Hepatocyte (in vitro differentiated cells): ENCODE measurements around the gene SLC9B1. TPM values are rescaled to one million over a fixed set of nuclear protein-coding genes. Genes with fewer than 3 reads are reported as not detected.
A peak's percentile ranks its signal among the peaks of the same experiment; 100 is the strongest.
"Not testable (repeated sequence)": the region's sequence is repeated elsewhere in the genome, so short reads cannot be mapped to it uniquely, and the experiment has no call there.

Experiments
- DNase-seq: peaks from one replicate; pipeline ENCODE4 v3.0.0-alpha.2; 2016; ENCODE audit warnings: low spot score
- H2AFZ ChIP-seq: fragments of 200-600 bp; sonication (generic); 2 replicates; pipeline ENCODE4 v1.6.0; 2016; ENCODE audit warnings: antibody characterized with exemption, mild to moderate bottlenecking
- H3K27ac ChIP-seq: fragments of 200-600 bp; sonication (generic); 2 replicates; pipeline ENCODE4 v1.5.1; 2016; ENCODE audit warnings: mild to moderate bottlenecking
- H3K27me3 ChIP-seq: fragments of 200-600 bp; sonication (generic); 2 replicates; pipeline ENCODE4 v1.6.1; 2016
- H3K36me3 ChIP-seq: fragments of 200-600 bp; sonication (generic); replicated peaks from 2 replicates; pipeline ENCODE4 v1.5.1; 2016; ENCODE audit warnings: low read depth; ENCODE audit not compliant: insufficient read depth
- H3K4me1 ChIP-seq: fragments of 200-600 bp; sonication (generic); 2 replicates; pipeline ENCODE4 v1.5.1; 2016; ENCODE audit warnings: mild to moderate bottlenecking, moderate library complexity; ENCODE audit not compliant: insufficient read depth
- H3K4me2 ChIP-seq: fragments of 200-600 bp; sonication (generic); 2 replicates; pipeline ENCODE4 v1.6.0; 2016
- H3K4me3 ChIP-seq: fragments of 200-600 bp; sonication (generic); 2 replicates; pipeline ENCODE4 v1.5.1; 2016; ENCODE audit warnings: mild to moderate bottlenecking
- H3K79me2 ChIP-seq: fragments of 200-600 bp; sonication (generic); 2 replicates; pipeline ENCODE4 v1.6.0; 2017; ENCODE audit warnings: mild to moderate bottlenecking
- H3K9me2 ChIP-seq: fragments of 200-600 bp; sonication (generic); replicated peaks from 2 replicates; pipeline ENCODE4 v1.6.0; 2017; ENCODE audit warnings: mild to moderate bottlenecking; ENCODE audit not compliant: insufficient read depth
- H3K9me3 ChIP-seq: fragments of 200-600 bp; sonication (generic); 2 replicates; pipeline ENCODE4 v1.5.1; 2016; ENCODE audit warnings: low read depth, mild to moderate bottlenecking
- H4K20me1 ChIP-seq: fragments of 200-600 bp; sonication (generic); 2 replicates; pipeline ENCODE4 v1.6.0; 2016; ENCODE audit warnings: mild to moderate bottlenecking; ENCODE audit not compliant: insufficient read depth, poor library complexity, severe bottlenecking
- EZH2 ChIP-seq: fragments of 200-600 bp; sonication (generic); IDR thresholded peaks from 2 replicates; pipeline ENCODE4 v1.6.1; 2016; ENCODE audit warnings: antibody characterized with exemption, mild to moderate bottlenecking, borderline replicate concordance
- EZH2phosphoT487 ChIP-seq: fragments of 200-600 bp; sonication (generic); IDR thresholded peaks from one replicate; pipeline ENCODE4 v1.6.1; 2018; ENCODE audit warnings: antibody characterized with exemption, mild to moderate bottlenecking, low read depth, moderate library complexity; ENCODE audit not compliant: unreplicated experiment, severe bottlenecking
- WGBS: methylation state at CpG from one replicate; pipeline ENCODE4 v1.1.6; 2016; ENCODE audit warnings: low lambda C conversion rate; ENCODE audit errors: missing lambda C conversion rate; 5-methylcytosine and 5-hydroxymethylcytosine counted together
- polyA plus RNA-seq: library from polyadenylated mRNA; unstranded; fragments of >200 nt; fragmentation: Nextera tagmentation; extraction: Ambion mirVana; gene quantifications from 2 replicates; pipeline ENCODE4 v1.2.1, GENCODE V29; 2016
- total RNA-seq: library from RNA; depleted of rRNA; stranded (reverse); fragments of >200 nt; gene quantifications from 2 replicates; pipeline ENCODE4 v1.2.3, GENCODE V29; 2014
- TF ChIP-seq, protein P1 (sequence below): fragments of 200-600 bp; sonication (generic); IDR thresholded peaks from 2 replicates; pipeline ENCODE4 v1.5.1; 2016; ENCODE audit warnings: antibody characterized with exemption, mild to moderate bottlenecking; ENCODE audit not compliant: poor library complexity

The SLC9B1 gene
- total and polyA plus RNA-seq, 2 experiments from 2014 or later = not detected

DNA sequence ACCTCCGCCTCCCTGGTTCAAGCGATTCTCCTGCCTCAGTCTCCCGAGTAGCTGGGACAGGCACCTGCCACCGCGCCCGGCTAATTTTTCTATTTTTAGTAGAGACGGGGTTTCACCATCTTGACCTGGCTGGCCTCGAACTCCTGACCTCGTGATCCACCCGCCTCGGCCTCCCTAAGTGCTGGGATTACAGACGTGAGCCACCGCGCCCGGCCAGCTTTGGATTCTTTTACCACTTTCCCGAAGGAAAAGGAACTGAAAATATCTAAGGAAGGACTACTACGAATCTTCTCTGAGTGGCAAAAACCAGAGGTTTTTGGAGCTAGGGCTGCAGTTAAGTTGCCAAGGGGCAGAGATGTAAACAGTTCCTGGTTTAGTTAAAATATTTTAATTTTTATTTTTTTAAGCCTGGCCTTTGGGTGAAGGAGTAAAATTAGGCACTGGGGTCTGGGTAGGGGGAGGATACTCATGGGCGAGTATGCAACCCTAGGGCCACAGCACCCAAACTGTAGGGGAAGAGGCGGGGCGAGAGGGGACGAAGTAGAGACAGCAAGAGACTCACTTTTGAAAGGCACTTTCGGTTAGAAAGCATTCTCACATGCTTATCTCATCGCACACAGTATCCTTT lies 151.2 kb downstream of the SLC9B1 start:
- peaks cover 72% of the 10 kb centered on the region for H3K79me2 ChIP-seq

DNA sequence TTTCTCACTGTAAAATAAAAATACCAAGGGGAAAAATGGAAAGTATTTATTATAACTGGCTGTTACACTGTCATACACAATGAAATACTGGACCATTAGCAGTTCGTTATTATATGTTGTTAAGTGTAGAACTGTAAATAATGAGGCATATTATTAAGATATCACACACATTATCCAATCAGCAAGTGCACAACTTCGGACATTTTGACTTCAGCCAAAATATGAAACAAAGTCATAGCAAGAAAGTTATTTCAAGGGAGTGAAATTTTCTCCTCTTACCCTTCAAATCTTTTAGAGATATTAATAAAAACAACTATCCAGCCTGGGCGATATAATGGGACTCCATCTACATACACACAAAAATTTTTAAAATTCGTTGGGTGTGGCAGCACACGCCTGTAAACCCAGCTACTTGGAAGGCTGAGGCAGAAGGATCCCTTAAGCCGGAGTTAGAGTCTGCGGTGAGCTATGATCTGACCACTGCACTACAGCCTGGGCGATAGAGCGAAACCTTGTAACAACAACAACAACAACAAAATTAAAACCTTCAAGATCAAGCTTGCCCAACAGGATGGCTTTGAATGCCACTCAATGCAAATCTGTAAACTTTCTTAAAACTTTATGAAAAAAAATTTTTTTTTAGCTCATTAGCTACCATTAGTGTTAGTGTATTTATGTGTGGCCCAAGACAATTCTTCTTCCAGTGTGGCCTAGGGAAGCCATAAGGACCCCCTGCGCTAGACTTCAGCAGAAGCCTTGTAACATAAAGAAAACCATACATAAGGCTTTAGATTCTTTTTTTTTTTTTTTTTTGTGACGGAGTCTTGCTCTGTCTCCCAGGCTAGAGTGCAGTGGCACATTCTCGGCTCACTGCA lies 152.0 kb downstream of the SLC9B1 start:
- WGBS = 94% methylated on average over 12 of the region's 12 CpGs

More for the DNA sequence above, 151.2 kb downstream of the SLC9B1 start:
- no peak for DNase-seq
- Histone ChIP-seq H3K9me2 (no peaks in the 10 kb centered on the region), H4K20me1 (no peaks in the 10 kb centered on the region), H3K4me1 (peaks cover 9% of the 10 kb centered on the region), H2AFZ (peak overlapping the region; percentile 79), H3K36me3 (no peaks in the 10 kb centered on the region), H3K9me3 (no peaks in the 10 kb centered on the region), H3K4me2 (peak overlapping the region; percentile 81), H3K27me3 (no peaks in the 10 kb centered on the region), H3K27ac (peak overlapping the region; percentile 98), H3K4me3 (peak overlapping the region; percentile 93)
- TF ChIP-seq EZH2phosphoT487 (no peak), EZH2 (no peak)
- TF ChIP-seq, protein P1, sequence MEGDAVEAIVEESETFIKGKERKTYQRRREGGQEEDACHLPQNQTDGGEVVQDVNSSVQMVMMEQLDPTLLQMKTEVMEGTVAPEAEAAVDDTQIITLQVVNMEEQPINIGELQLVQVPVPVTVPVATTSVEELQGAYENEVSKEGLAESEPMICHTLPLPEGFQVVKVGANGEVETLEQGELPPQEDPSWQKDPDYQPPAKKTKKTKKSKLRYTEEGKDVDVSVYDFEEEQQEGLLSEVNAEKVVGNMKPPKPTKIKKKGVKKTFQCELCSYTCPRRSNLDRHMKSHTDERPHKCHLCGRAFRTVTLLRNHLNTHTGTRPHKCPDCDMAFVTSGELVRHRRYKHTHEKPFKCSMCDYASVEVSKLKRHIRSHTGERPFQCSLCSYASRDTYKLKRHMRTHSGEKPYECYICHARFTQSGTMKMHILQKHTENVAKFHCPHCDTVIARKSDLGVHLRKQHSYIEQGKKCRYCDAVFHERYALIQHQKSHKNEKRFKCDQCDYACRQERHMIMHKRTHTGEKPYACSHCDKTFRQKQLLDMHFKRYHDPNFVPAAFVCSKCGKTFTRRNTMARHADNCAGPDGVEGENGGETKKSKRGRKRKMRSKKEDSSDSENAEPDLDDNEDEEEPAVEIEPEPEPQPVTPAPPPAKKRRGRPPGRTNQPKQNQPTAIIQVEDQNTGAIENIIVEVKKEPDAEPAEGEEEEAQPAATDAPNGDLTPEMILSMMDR = no peak
- 56% methylated on average over 23 of the region's 23 CpGs for WGBS

DNA sequence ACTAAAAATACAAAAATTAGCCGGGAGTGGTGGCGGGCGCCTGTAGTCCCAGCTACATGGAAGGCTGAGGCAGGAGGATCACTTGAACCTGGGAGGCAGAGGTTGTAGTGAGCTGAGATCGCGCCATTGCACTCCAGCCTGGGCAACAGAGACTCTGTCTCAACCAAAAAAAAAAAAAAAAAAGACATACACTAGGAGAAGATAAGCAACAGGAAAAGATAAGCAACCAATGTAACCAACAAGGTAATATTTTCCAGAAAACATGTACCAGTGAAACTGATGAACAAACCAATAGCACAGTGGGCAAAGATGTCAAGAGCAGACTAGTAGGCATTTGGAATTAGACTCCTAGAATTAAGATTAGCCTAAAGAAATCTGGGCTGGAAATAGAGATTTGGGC lies 154.2 kb downstream of the SLC9B1 start:
- not testable (repeated sequence) for H4K20me1 ChIP-seq, H2AFZ ChIP-seq, H3K4me2 ChIP-seq, H3K4me1 ChIP-seq, H3K27ac ChIP-seq, H3K36me3 ChIP-seq, H3K9me2 ChIP-seq, DNase-seq, H3K9me3 ChIP-seq, H3K4me3 ChIP-seq, H3K27me3 ChIP-seq
- 97% methylated on average over 5 of the region's 5 CpGs for WGBS
- peaks cover 43% of the 10 kb centered on the region for H3K79me2 ChIP-seq

More for the DNA sequence above, 152.0 kb downstream of the SLC9B1 start:
- peaks cover 9% of the 10 kb centered on the region for H3K4me1 ChIP-seq
- no peak overlapping the region for H2AFZ ChIP-seq
- H3K4me2 ChIP-seq = peak overlapping the region; percentile 81
- DNase-seq = no peak
- H3K9me3 ChIP-seq = no peaks in the 10 kb centered on the region
- H3K9me2 ChIP-seq = no peaks in the 10 kb centered on the region
- no peaks in the 10 kb centered on the region for H3K27me3 ChIP-seq
- no peaks in the 10 kb centered on the region for H4K20me1 ChIP-seq
- peak overlapping the region; percentile 98 for H3K27ac ChIP-seq
- peaks cover 65% of the 10 kb centered on the region for H3K79me2 ChIP-seq
- H3K36me3 ChIP-seq = no peaks in the 10 kb centered on the region
- H3K4me3 ChIP-seq = no peak overlapping the region
- TF ChIP-seq, protein P1 = no peak

DNA sequence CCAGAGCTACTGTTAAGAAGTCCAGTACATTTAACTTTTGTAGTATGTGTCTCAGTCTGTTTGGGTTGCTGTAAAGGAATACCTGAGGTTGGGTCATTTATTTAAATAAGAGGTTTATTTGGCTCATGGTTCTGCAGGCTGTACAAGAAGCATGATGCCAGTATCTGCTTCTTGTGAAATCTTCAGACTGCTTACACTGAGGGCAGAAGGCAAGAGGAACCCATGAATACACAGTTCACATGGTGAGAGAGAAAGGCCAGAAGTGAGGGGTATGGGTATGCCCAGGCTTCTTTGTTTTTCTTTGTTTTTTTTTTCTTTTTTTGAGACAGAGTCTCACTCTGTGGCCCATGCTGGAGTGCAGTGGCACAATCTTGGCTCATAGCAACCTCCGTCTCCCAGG lies 156.8 kb downstream of the SLC9B1 start:
- no peaks in the 10 kb centered on the region for H3K4me1 ChIP-seq
- H3K27ac ChIP-seq = no peak overlapping the region
- H3K4me3 ChIP-seq = no peak overlapping the region
- no peaks in the 10 kb centered on the region for H4K20me1 ChIP-seq
- H3K27me3 ChIP-seq = no peaks in the 10 kb centered on the region
- peaks cover 32% of the 10 kb centered on the region for H3K79me2 ChIP-seq
- H3K4me2 ChIP-seq = no peak overlapping the region
- TF ChIP-seq, protein P1 = no peak
- TF ChIP-seq EZH2 = no peak
- no peak for TF ChIP-seq EZH2phosphoT487
- H2AFZ ChIP-seq = no peak overlapping the region
- H3K9me3 ChIP-seq = no peaks in the 10 kb centered on the region
- 100% methylated on average over 1 of the region's 1 CpG for whole genome bisulfite sequencing
- no peak for DNase-seq
- no peaks in the 10 kb centered on the region for H3K9me2 ChIP-seq
- no peaks in the 10 kb centered on the region for H3K36me3 ChIP-seq
